Neural crest cell (in vitro differentiated cells): ENCODE results near the gene ALLC. TPM values are rescaled to one million over a fixed set of nuclear protein-coding genes. Genes with fewer than 3 reads are reported as not detected.
A peak's percentile ranks its signal among the peaks of the same experiment; 100 is the strongest.

ENCODE experiments used
- DNase-seq: peaks from one replicate; pipeline ENCODE4 v3.0.0; 2021; ENCODE audit warnings: low read depth, mixed read lengths, low spot score
- H3K27ac Mint-ChIP-seq: one replicate; pipeline ENCODE4 v1.8.0; 2021; ENCODE audit warnings: mild to moderate bottlenecking, mixed read lengths; ENCODE audit not compliant: unreplicated experiment
- H3K27me3 Mint-ChIP-seq: 2 replicates; pipeline ENCODE4 v1.8.0; 2021; ENCODE audit warnings: low read depth, mild to moderate bottlenecking, mixed read lengths
- H3K36me3 Mint-ChIP-seq: 2 replicates; pipeline ENCODE4 v1.8.0; 2021; ENCODE audit warnings: low read depth, mild to moderate bottlenecking, mixed read lengths
- H3K4me1 Mint-ChIP-seq: 2 replicates; pipeline ENCODE4 v1.8.0; 2021; ENCODE audit warnings: mixed read lengths
- H3K4me3 Mint-ChIP-seq: one replicate; pipeline ENCODE4 v1.8.0; 2021; ENCODE audit warnings: mild to moderate bottlenecking, mixed read lengths
- H3K9me3 Mint-ChIP-seq: 2 replicates; pipeline ENCODE4 v1.8.0; 2021; ENCODE audit warnings: mixed read lengths
- total RNA-seq: library from RNA; stranded (reverse); gene quantifications from 2 replicates; pipeline ENCODE4 v1.2.1, GENCODE V29; 2021
- TF ChIP-seq, protein P1 (sequence below): fragments of 200-600 bp; sonication (generic); conservative IDR thresholded peaks from 2 replicates; pipeline ENCODE4 v1.5.0; 2021; ENCODE audit warnings: antibody characterized with exemption, mild to moderate bottlenecking

ALLC gene
- total RNA-seq, 1 donor from 2014 or later, result not detected

DNA sequence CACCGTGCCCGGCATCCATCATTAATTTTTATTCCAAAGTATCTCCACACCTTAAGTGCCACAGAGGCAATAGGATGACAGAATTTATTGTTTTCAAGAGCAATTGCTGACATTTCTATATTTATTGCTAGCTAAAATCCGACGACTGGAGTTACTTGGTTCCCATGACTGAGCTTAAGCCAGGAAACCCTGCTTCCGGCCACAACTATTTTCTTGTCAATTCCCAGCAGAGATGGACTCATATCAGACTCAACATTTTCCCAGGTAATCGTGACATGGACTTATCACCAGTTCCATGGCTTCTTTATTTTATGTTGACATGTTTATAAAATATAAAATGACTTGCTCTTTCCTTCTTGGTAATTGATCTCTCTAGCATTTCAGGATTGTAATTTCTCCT lies 24.8 kb downstream of the ALLC start:
- Mint-ChIP-seq H3K4me1 (no peaks in the 10 kb centered on the region), H3K27me3 (peaks cover 10% of the 10 kb centered on the region), H3K27ac (no peak overlapping the region), H3K9me3 (peaks cover 4% of the 10 kb centered on the region), H3K36me3 (no peaks in the 10 kb centered on the region), H3K4me3 (no peak overlapping the region)
- TF ChIP-seq, protein P1, sequence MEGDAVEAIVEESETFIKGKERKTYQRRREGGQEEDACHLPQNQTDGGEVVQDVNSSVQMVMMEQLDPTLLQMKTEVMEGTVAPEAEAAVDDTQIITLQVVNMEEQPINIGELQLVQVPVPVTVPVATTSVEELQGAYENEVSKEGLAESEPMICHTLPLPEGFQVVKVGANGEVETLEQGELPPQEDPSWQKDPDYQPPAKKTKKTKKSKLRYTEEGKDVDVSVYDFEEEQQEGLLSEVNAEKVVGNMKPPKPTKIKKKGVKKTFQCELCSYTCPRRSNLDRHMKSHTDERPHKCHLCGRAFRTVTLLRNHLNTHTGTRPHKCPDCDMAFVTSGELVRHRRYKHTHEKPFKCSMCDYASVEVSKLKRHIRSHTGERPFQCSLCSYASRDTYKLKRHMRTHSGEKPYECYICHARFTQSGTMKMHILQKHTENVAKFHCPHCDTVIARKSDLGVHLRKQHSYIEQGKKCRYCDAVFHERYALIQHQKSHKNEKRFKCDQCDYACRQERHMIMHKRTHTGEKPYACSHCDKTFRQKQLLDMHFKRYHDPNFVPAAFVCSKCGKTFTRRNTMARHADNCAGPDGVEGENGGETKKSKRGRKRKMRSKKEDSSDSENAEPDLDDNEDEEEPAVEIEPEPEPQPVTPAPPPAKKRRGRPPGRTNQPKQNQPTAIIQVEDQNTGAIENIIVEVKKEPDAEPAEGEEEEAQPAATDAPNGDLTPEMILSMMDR, result no peak
- no peak for DNase-seq

DNA sequence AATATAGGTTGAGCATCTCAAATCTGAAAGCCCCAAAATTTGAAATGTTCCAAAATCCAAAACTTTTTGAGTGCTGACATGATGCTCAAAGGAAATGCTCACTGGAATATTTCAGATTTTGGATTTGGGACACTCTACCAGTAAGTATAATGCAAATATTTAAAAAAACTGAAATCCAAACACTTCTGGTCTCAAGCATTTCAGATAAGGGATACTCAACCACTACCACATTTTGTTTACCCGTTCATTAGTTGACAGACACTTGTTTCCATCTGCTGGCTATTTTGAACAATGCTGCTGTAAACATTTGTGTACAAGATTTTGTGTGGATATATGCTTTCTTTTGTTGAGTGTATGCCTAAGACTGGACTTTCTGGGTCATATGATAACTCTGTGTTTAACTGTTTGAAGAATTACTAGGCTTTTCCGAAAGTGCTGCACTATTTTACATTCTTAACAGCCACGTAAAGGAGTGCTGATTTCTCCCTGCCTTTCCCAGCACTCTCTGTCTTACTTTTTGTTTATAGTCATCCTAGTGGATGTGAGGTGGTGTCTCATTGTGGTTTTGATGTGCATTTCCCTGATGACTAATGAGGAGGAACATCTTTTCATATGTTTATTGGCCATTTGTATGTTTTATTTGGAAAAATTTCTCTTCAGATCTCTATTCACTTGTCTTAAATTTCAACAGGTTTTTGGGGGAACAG lies 25.9 kb downstream of the ALLC start:
- Mint-ChIP-seq H3K27me3 (peaks cover 10% of the 10 kb centered on the region), H3K9me3 (peaks cover 8% of the 10 kb centered on the region), H3K4me3 (no peak overlapping the region), H3K27ac (no peak overlapping the region), H3K36me3 (no peaks in the 10 kb centered on the region), H3K4me1 (no peaks in the 10 kb centered on the region)
- DNase-seq, result no peak
- TF ChIP-seq, protein P1, result no peak

DNA sequence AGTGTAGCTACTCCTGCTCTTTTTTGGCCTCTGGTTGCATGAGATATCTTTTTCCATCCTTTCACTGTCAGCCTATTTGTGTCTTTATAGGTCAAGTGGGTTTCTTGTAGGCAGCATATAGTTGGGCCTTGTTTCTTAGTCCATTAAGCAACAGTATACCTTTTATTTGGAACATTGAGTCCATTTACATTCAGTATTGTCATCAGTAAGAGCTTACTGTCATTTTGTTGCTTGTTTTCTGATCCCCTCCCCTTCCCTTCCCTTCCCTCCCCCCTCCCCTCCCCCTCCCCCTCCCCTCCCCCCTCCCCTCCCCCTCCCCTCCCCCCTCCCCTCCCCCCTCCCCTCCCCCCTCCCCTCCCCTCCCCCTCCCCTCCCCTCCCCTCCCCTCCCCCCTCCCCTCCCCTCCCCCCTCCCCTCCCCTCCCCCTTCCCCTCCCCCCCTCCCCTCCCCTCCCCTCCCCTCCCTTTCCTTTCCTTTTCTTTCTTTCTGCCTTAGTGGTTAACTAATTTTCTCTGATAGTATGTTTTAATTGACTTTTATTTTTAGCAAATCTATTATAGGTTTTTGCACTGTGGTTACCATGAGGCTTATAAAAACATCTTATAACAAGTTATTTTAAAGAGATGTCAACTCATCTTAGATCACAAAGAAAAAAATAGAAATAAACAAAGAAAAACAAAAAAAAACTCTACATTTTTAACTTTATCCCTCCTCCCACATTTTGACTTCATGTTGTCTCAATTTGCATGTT lies 32.2 kb downstream of the ALLC start:
- no peak for DNase-seq
- no peak overlapping the region for H3K4me3 Mint-ChIP-seq
- H3K9me3 Mint-ChIP-seq, result peaks cover 8% of the 10 kb centered on the region
- no peaks in the 10 kb centered on the region for H3K4me1 Mint-ChIP-seq
- no peak overlapping the region for H3K27ac Mint-ChIP-seq
- peaks cover 9% of the 10 kb centered on the region for H3K27me3 Mint-ChIP-seq
- TF ChIP-seq, protein P1, result no peak
- H3K36me3 Mint-ChIP-seq, result no peaks in the 10 kb centered on the region

DNA sequence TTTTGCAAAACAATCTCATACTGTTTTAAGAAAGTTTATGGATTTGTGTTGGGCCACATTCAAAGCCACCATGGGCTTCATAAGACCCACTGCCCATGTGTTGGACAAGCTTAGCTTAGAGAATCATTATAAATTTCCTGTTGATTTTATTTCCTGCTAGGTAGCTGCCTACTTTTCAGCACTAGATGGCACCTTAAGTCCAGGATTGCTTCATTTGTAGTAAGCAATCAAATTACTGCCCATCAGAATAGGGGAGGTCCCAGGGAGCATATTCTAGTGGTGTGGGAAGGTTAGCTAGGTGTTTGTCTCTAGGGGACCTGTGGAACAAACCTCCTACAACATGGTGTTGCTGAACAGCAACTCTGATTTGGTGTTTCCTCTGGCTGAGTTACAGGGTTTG lies 34.4 kb downstream of the ALLC start:
- Mint-ChIP-seq H3K27ac (no peak overlapping the region), H3K27me3 (peaks cover 3% of the 10 kb centered on the region), H3K4me1 (no peaks in the 10 kb centered on the region), H3K4me3 (no peak overlapping the region), H3K36me3 (no peaks in the 10 kb centered on the region), H3K9me3 (peaks cover 5% of the 10 kb centered on the region)
- DNase-seq, result no peak
- TF ChIP-seq, protein P1, result peak; percentile 64

DNA sequence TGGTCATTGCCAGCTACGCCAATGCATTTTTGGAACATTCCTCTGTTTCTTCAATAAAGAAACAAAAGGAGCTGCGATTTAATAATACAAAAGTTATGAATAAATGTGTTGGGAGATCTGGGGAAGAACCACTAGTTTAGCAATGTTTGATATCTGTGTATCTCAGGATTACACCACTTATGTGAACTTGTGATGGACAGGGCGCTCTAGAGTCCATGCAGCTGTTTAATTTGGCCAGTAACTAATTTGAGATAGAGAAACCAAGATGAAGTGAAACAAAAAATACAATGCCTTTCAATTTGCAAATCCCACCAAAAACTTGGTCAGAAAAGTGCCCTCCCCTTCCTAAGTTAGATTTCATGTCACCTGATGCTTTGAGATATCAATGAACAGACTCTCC lies 38.5 kb downstream of the ALLC start:
- no peaks in the 10 kb centered on the region for H3K36me3 Mint-ChIP-seq
- H3K27ac Mint-ChIP-seq, result no peak overlapping the region
- H3K4me1 Mint-ChIP-seq, result no peaks in the 10 kb centered on the region
- H3K27me3 Mint-ChIP-seq, result peaks cover 27% of the 10 kb centered on the region
- H3K4me3 Mint-ChIP-seq, result no peak overlapping the region
- H3K9me3 Mint-ChIP-seq, result peaks cover 3% of the 10 kb centered on the region
- no peak for DNase-seq
- TF ChIP-seq, protein P1, result no peak
